Measurements from ENCODE around the gene RRN3.
"Not testable (repeated sequence)": the region's sequence is repeated elsewhere in the genome, so short reads cannot be mapped to it uniquely, and the experiment has no call there.

The RRN3 gene

DNA sequence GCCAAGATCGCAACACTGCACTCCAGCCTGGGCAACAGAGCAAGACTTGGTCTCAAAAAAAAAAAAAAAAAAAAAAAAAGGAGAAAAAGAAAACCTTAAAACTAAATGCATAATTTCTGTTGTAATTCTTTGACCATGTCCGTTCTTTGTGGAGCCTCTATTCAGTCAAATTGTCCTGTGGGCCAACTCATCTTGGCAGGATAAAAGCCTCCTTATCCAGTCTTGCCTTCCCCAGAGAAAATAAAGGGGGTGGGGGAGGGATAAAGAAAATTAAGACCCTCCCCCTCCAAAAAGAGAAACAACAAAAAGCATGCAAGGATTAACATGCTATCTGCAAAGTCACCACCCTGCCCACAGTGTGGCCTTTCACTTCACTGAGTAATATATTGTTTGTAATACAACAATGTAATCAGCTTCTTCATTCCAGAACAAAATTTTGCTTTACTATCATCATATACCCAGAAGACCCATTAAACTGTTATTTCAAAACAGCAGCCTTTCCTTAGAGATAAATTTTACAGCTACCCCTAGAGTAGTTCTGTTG lies 5.4 kb upstream of the RRN3 start:
- in situ Hi-C loops (cut with MboI; ENCODE audit: low sequenced_read_pairs), result not testable (repeated sequence)

- in situ Hi-C loops (cut with MboI; ENCODE audit: low sequenced_read_pairs), result not testable (repeated sequence)
Measured at GRCh38 chr16:15096583-15096972, 2.5 kb upstream of the RRN3 start.

DNA sequence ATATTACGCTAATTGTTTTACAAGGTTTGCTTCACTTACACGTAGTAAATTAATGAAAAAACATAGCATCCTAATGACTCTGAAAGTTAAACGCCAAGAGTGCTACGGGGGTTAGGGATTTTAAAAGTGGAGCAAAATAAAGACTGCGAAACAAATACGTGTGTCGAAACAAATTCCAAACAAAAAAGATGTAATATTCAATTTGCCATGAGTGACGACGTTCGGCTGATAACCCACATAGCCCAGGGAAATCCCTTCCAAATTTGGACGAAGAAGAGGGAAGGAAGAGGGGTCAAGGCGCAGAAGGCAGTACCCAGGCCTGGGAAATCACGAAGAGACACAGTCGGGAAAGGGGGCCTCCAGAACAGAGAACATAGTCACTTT lies 509 bp downstream of the RRN3 start:
- in situ Hi-C loops (cut with MboI; ENCODE audit: low sequenced_read_pairs), result not testable (repeated sequence)

- in situ Hi-C loops (cut with MboI; ENCODE audit: low sequenced_read_pairs), result not testable (repeated sequence)
Measured at GRCh38 chr16:15090663-15091269, 3.3 kb downstream of the RRN3 start.

DNA sequence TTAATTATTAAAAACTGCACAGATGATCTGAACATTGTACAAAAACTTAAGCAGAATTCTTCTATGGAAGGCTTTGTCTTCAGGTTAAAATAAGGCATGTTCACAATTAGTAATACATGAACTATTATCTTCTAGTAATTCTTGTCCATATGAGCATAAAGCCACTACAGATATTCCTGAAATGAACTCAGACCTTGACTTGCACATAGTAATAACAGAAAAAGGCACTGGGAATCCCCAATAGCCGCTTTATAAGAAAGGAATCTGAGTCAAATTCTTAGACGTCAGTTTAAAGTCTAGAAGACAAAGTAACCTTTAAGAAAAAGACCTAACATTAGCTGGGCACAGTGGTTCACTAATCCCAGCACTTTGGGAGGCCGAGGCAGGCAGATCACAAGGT lies 11.3 kb downstream of the RRN3 start:
- in situ Hi-C loops (cut with MboI; ENCODE audit: low sequenced_read_pairs), result not testable (repeated sequence)

- in situ Hi-C loops (cut with MboI; ENCODE audit: low sequenced_read_pairs), result not testable (repeated sequence)
Measured at GRCh38 chr16:15080883-15081282, 13.2 kb downstream of the RRN3 start.

DNA sequence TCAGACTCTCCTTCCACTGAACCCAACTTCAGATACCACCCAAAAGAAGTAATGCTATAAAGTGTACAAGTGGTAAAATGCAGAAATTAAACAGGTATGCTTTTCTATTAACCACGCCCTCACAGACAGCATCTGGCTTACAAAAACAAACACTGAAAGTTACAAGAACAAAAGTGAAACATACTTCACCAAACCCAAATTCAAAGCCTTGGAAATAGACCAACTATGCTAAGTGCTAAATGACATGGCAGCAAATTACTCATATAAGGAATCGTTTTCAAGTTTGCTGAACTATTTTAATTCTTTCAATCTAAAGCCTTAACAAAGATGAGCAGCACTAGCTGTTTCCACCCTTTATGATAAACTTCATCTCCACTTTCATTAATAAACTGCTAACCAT lies 17.9 kb downstream of the RRN3 start:
- in situ Hi-C loops (cut with MboI; ENCODE audit: low sequenced_read_pairs), result not testable (repeated sequence)

GRCh38 chr16:15073101-15073500 lies 21.0 kb downstream of the RRN3 start:
- in situ Hi-C loops (cut with MboI; ENCODE audit: low sequenced_read_pairs), result no loop called here

- in situ Hi-C loops (cut with MboI; ENCODE audit: low sequenced_read_pairs), result not testable (repeated sequence)
Measured at GRCh38 chr16:15071916-15072769, 21.9 kb downstream of the RRN3 start.

DNA sequence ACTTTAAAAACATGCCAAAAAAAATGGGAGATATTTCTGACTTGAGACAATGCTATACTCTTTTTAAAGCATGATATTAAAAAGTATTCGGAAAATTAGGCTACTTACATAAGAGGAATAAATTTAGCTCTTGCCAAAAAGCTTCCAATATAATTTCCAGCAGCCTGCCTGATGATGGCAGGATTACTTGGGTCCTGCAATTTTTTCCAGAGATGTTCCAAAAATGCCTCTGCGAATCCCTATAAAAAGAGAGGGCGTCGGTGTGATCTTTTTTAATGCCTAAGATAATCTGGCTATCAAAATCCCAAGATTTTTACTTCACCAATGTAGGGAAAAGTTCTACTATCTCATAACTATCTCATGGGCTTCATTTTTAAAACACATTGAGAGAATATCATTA lies 23.1 kb downstream of the RRN3 start:
- in situ Hi-C loops (cut with MboI; ENCODE audit: low sequenced_read_pairs), result not testable (repeated sequence)

DNA sequence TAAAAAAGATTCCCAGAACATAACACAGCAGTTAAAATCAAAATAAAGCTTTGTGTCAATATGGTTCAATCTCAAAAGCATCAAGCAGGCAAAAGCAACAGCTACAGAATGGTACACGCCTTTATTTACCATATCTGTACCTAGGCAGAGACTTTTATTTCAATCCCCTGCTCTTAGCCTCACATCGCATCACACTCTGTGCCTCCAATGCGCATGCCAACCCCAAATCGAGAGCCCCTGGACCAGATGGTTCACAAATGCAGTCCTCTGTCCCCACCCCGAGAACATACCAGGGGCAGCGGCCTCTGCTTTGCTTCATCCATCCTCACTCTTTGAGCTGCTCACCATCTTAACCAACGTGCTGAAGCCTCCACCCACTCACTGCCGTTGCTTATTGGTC lies 27.4 kb downstream of the RRN3 start:
- in situ Hi-C loops (cut with MboI; ENCODE audit: low sequenced_read_pairs), result not testable (repeated sequence)

DNA sequence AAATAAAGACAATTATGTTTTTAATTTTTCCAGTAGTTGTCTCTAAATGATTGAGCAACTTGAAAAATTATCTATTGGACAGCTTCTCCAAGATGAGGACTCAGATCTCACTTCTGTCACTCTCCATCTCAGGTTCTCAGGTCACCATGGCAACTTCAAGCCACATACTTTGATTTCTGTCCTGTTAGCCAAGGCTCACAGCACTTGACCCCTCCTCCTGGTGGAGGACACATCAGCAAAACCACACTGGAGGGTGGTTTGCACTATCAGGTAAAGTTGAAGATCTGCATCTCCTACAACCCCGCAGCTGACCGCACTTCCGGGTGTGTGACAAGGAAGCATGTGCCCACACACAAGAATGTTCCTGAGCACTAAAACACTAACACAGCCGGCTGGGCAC lies 28.1 kb downstream of the RRN3 start:
- in situ Hi-C loops (cut with MboI; ENCODE audit: low sequenced_read_pairs), result not testable (repeated sequence)

DNA sequence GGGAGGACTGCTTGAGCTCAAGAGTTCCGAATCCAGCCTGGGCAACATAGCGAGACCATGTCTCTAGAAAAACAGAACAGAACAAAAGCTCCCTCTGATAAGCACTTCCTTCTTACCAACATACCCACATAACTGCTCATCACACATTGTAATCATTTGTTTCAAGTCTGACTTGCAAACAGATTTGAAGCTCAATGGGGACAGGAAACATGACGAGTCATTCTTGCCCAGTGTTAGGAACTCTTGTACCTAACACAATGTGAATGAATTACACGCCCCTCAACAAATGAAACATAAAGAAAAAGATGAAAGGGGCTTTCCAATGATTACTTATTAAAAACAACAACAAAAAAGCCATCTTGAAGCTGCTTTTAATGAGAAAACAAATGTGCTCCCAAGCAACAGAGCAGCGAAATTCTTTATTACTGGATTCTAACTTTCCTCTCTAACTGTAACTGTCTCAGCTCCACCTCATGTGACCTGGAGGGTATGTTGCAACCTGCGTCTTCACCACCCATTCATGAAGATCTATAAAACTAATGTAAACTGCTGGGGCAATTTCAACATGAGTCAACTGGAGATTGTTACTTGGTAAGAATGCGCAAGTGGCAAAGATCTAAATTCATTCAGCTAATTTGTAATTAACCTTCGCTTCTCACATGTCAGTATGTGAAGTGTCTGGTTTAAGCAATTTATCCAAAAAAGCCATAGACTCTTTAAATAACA lies 31.8 kb downstream of the RRN3 start:
- in situ Hi-C loops (cut with MboI; ENCODE audit: low sequenced_read_pairs), result not testable (repeated sequence)

DNA sequence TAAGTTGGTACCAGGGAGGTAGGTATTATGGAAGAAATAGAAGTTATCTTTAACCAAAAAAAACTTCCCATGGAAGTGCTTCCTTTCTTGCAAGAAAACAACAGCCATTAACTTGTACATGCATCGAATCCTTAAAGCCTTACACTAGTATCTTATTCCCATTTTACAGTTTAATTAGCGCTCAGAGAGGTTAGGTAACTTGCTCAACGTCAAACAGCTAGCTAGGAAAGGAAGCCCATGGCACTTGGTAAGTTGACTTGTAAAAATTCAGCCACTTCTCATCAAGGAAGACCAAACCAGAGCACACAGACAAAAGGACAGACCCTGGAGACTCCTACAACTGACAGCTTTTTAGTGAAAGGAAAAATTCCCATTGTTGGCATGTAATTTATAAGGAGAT lies 34.7 kb downstream of the RRN3 start:
- in situ Hi-C loops (cut with MboI; ENCODE audit: low sequenced_read_pairs), result no loop called here

GRCh38 chr16:15057681-15058417 lies 36.2 kb downstream of the RRN3 start:
- in situ Hi-C loops (cut with MboI; ENCODE audit: low sequenced_read_pairs), result no loop called here

DNA sequence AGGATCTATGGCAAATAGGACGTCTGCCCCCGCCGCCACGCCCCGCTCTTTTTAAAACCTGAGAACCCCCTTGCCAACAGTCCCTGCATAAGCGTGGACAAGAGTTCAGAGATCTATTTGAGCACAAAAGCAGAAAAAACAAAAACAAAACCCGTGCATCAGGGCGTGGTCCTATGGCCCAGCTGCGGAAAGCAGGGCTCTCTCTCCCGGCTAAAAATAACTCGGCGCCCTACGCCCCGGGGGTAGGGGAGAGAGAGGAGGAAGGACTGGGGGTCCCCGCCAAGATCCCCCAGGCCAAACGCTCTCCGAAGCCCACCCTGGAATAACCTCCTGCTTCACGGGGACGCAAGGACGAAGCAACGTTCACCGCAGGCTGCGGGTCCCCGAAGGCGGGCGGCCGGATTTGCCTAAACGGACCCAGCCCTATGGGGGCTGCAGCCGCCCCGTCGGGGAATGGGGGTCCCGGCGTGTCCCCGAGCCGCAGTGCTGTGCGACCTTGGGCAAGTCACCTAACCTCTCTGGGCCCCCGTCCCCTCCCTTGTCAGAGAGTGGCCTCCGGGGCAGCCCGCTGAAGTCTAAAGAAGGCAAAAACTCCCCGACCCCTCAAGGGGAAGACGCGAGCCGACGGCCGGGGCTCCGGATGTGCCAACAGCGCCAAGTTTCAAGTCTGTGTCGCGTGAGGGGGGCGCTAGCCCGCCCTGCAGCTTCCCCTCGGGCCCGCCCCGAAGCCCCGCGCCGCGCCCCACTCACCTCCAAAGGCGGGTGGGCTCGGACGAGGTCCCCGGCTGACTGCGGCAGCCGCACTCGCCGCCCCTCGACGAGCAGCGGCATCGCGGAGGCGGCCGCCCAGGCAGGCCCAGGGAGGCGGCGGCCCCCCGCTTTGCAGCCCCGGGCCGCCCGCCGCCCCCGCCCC lies 38.7 kb downstream of the RRN3 start:
- in situ Hi-C loops (cut with MboI; ENCODE audit: low sequenced_read_pairs), result no loop called here

- in situ Hi-C loops (cut with MboI; ENCODE audit: low sequenced_read_pairs), result no loop called here
Measured at GRCh38 chr16:15054357-15055140, 39.5 kb downstream of the RRN3 start.

DNA sequence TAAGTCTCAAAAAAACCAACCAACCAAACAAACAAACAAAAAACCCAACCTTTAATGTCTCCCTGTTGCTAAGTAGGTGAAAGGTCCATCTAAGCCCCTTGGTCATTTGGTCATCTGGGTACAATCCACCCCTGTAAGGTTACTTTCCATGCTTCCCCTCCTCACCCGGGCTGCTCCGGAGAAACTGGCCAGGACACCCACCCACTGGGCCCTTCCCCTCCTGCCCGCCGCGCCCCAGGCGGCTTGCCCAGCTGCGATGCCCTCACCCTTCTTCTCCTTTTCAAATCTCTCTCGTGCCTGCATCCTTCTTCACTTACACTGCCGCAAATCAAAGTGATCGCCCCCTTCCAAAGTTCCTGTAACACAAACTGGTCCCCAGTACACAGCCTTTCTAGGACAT lies 40.2 kb downstream of the RRN3 start:
- in situ Hi-C loops (cut with MboI; ENCODE audit: low sequenced_read_pairs), result no loop called here
